Activated B cell treated with CpG ODN at 0.5 μM for 24 hours (primary cell): ENCODE data around the gene ARID5A. TPM values are rescaled to one million over a fixed set of nuclear protein-coding genes. Genes with fewer than 3 reads are reported as not detected.
"Not testable (repeated sequence)": the region's sequence is repeated elsewhere in the genome, so short reads cannot be mapped to it uniquely, and the experiment has no call there.

Experiments used
- ATAC-seq: fragments of 200-7000 bp; cut with Tn5 transposase; one replicate; pipeline ENCODE4 v1.10.0; 2021; ENCODE audit warnings: low read depth, mild to moderate bottlenecking, moderate library complexity
- CTCF ChIA-PET: fragments of 350-600 bp; sonication (Branson Sonifier 250); formaldehyde crosslinking; loops from one replicate; lab custom pipeline; 2021; ENCODE audit warnings: antibody characterized with exemption; lab: Charles Lee
- POLR2A ChIA-PET: fragments of 350-600 bp; sonication (Branson Sonifier 250); formaldehyde crosslinking; loops from one replicate; lab custom pipeline; 2021; ENCODE audit warnings: antibody characterized with exemption; lab: Charles Lee
- DNase-seq: peaks from one replicate; pipeline ENCODE4 v3.0.0; 2022
- H3K27ac Mint-ChIP-seq: one replicate; pipeline ENCODE4 v1.8.0; 2020; ENCODE audit warnings: mixed read lengths
- H3K27me3 Mint-ChIP-seq: one replicate; pipeline ENCODE4 v1.8.0; 2021; ENCODE audit warnings: mixed read lengths
- H3K36me3 Mint-ChIP-seq: one replicate; pipeline ENCODE4 v1.8.0; 2021; ENCODE audit warnings: low read depth, mixed read lengths
- H3K4me1 Mint-ChIP-seq: one replicate; pipeline ENCODE4 v1.8.0; 2021; ENCODE audit warnings: mixed read lengths
- H3K4me3 Mint-ChIP-seq: one replicate; pipeline ENCODE4 v1.8.0; 2020; ENCODE audit warnings: mild to moderate bottlenecking, mixed read lengths
- H3K9me3 Mint-ChIP-seq: one replicate; pipeline ENCODE4 v1.8.0; 2020; ENCODE audit warnings: mixed read lengths
- CTCF ChIP-seq: fragments of 200-600 bp; IDR thresholded peaks from one replicate; pipeline ENCODE4 v1.8.0; 2022; ENCODE audit warnings: antibody characterized with exemption, mild to moderate bottlenecking
- intact Hi-C: fragments of 100-400 bp; cut with micrococcal nuclease; formaldehyde crosslinking; loops from one replicate; pipeline ENCODE4 v1.15.1; 2024
- total RNA-seq: library from RNA; stranded (reverse); gene quantifications from 2 replicates; pipeline ENCODE4 v1.2.3, GENCODE V29; 2022

The ARID5A gene
- total RNA-seq, 1 donor from 2014 or later: 83.5 TPM

GRCh38 chr2:96551605-96552314 lies 15.2 kb downstream of the ARID5A start:
- no peak for DNase-seq
- ChIA-PET CTCF (interaction anchor here (3.4 kb wide), 1 partner anchor 24 kb away, joined by 34 read pairs; no protein-coding TSS in a partner anchor), POLR2A (interaction anchor here (2.9 kb wide), 1 partner anchor 25 kb away, joined by 42 read pairs; no protein-coding TSS in a partner anchor)
- Mint-ChIP-seq H3K9me3 (no peaks in the 10 kb centered on the region), H3K4me3 (no peak overlapping the region), H3K4me1 (peaks cover 15% of the 10 kb centered on the region), H3K27ac (no peak overlapping the region), H3K27me3 (no peaks in the 10 kb centered on the region), H3K36me3 (peaks cover 39% of the 10 kb centered on the region)
- TF ChIP-seq CTCF: no peak
- intact Hi-C loops: no loop called here
- ATAC-seq: no peak

GRCh38 chr2:96552315-96553175 lies 16.0 kb downstream of the ARID5A start:
- Mint-ChIP-seq H3K9me3 (no peaks in the 10 kb centered on the region), H3K4me1 (peaks cover 17% of the 10 kb centered on the region), H3K27me3 (no peaks in the 10 kb centered on the region), H3K27ac (no peak overlapping the region), H3K36me3 (peaks cover 33% of the 10 kb centered on the region), H3K4me3 (no peak overlapping the region)
- CTCF ChIA-PET: interaction anchor here (3.4 to 3.7 kb wide), 3 partner anchors 14 to 144 kb away, joined by 34 to 42 read pairs (median 34); partner anchors contain the start of gene ARID5A
- intact Hi-C loops: no loop called here
- POLR2A ChIA-PET: interaction anchor here (2.5 to 2.9 kb wide), 2 partner anchors 14 to 25 kb away, joined by 15 to 42 read pairs; no protein-coding TSS in a partner anchor
- DNase-seq: no peak
- TF ChIP-seq CTCF: no peak
- no peak for ATAC-seq

- Mint-ChIP-seq H3K27me3 (no peaks in the 10 kb centered on the region), H3K36me3 (peaks cover 27% of the 10 kb centered on the region), H3K4me1 (peaks cover 17% of the 10 kb centered on the region), H3K27ac (peak overlapping the region; percentile 4), H3K9me3 (no peaks in the 10 kb centered on the region), H3K4me3 (no peak overlapping the region)
- POLR2A ChIA-PET: interaction anchor here (0.5 to 2.9 kb wide), 10 partner anchors 9 to 345 kb away, joined by 3 to 42 read pairs (median 4); partner anchors contain the start of genes ARID5A, ITPRIPL1 and STARD7
- ATAC-seq (no peak), DNase-seq (no peak)
- CTCF ChIA-PET: interaction anchor here (0.8 to 3.7 kb wide), 15 partner anchors 9 to 378 kb away, joined by 3 to 42 read pairs (median 5); partner anchors contain the start of gene ARID5A
- TF ChIP-seq CTCF: no peak
- intact Hi-C loops: no loop called here
These were observed 16.8 kb downstream of the ARID5A start for GRCh38 chr2:96553176-96553956.

- H3K9me3 Mint-ChIP-seq, H3K27me3 Mint-ChIP-seq, ATAC-seq, H3K4me3 Mint-ChIP-seq, DNase-seq: not testable (repeated sequence)
- Mint-ChIP-seq H3K4me1 (peaks cover 17% of the 10 kb centered on the region), H3K27ac (peak overlapping the region; percentile 4), H3K36me3 (peaks cover 22% of the 10 kb centered on the region)
- CTCF ChIA-PET: interaction anchor here (0.8 to 3.7 kb wide), 18 partner anchors 9 to 561 kb away, joined by 3 to 42 read pairs (median 4); partner anchors contain the start of genes ARID5A and SNRNP200
- POLR2A ChIA-PET: interaction anchor here (0.5 to 2.9 kb wide), 14 partner anchors 10 to 346 kb away, joined by 3 to 42 read pairs (median 4); partner anchors contain the start of genes ARID5A, ITPRIPL1 and STARD7
- intact Hi-C loops: loop anchor here (1.0 kb wide), 5 partner anchors 16 to 147 kb away; no protein-coding TSS in a partner anchor
These were observed 17.4 kb downstream of the ARID5A start for GRCh38 chr2:96553957-96554292.
